GM19468 (cell line): ENCODE data around the gene METTL1.

ENCODE experiments used
- ATAC-seq: cut with Tn5 transposase; IDR thresholded peaks from one replicate; pipeline ENCODE4 v1.9.1; 2021; ENCODE audit warnings: mild to moderate bottlenecking, moderate library complexity, moderate number of reproducible peaks; ENCODE audit not compliant: unreplicated experiment; ENCODE audit errors: extremely low read depth

METTL1 gene

DNA sequence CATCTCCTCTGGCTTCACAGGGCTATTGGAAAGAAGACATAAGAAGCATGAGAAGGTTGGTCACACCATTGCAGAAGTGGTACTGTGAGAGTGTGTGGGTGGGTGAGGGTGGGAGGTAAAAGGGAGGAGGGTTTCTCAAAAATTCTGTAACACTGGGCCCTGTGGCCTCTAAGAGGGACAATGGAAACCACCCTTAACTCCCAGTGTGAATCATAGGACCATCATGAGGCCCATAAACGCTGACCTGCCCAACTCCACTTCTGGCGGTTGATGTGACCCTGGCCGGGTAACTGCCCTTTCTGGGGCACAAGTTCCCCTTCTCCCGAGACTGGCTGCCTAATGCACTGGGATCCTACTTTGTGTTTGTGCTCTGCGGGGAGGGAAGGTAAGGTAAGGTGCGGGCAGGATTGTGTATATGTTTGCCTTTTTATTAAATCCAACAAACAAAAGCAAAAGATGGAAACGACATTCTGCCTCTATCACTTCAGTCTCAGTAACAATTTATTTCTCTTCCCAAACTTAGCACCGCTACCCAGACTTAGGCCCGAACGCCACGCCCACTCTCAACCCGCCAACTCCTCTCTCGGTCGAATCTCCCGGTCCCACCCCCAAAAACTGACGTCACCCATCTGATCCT, 551 bp downstream of the METTL1 start:
- ATAC-seq: peak; percentile 60

DNA sequence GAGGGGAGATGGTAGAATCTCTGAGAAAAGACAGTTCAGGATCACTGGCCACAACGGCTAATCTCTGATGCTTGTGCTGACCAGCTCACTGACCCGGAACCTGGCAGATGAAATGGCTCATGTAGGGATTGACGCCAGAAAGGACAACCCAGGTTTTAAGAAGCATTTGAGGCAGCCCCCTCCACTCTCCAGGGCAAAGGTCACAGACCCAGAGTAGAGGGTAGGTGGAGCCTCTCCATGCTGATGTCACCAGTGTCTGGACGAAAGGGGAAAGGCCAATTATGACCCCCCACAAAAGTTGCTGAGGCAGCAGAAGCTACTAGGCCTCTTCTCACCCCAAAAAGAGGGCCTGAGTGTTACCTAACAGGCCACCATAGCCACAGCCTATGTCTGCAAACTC, 1.2 kb downstream of the METTL1 start:
- ATAC-seq: no peak

DNA sequence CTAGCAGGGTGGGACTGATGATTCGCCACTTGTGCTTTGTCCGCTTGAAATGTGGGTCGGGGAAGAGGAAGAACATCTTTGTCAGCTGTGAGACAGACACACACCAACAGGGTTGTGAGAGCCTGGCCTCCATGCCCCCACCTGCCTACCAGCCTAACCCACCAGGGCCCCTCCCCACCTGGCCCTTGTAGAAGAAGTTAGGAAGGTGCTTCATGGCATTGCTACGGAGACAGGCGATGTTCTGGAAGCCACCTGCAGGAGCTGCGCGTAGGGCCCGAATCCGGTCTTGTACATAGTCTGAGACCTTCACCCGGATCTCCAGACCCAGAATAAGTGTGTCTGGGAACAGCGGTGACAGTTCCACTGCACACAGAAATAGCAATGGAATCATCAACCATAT, 2.3 kb downstream of the METTL1 start:
- ATAC-seq: no peak

DNA sequence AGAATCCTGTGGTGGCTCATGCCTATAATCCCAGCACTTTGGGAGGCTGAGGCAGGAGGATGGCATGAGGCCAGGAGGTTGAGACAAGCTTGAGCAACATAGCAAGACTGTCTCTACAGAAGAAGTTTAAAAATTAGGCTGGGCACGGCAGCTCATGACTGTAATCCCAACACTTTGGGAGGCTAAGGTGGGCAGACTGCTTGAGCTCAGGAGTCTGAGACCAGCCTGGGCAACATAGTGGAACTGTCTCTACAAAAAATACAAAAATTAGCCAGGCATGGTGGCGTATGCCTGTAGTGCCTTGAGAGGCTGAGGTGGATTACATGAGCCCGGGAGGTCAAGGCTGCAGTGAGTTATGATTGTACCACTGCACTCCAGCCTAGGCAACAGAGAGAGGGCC, 4.0 kb downstream of the METTL1 start:
- no peak for ATAC-seq

DNA sequence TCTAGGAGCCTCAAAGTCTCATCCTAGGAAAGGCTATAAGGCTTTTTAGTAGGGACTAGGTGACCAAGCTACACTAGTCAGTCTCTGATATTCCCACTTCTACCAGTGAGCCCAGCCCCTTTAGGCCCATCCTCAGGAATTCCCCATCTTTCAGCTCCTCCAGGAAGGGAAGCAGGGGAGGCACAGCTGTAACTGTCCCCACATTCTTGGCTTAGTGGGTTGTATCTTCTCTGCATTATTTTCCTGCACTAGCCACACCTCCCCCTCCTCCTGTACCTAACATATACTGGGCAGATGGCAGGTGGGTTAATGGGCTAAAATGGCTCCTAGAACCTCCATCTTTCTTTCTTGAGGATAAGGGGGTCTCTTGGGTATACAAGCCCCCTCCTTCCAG, 4.6 kb downstream of the METTL1 start:
- no peak for ATAC-seq

DNA sequence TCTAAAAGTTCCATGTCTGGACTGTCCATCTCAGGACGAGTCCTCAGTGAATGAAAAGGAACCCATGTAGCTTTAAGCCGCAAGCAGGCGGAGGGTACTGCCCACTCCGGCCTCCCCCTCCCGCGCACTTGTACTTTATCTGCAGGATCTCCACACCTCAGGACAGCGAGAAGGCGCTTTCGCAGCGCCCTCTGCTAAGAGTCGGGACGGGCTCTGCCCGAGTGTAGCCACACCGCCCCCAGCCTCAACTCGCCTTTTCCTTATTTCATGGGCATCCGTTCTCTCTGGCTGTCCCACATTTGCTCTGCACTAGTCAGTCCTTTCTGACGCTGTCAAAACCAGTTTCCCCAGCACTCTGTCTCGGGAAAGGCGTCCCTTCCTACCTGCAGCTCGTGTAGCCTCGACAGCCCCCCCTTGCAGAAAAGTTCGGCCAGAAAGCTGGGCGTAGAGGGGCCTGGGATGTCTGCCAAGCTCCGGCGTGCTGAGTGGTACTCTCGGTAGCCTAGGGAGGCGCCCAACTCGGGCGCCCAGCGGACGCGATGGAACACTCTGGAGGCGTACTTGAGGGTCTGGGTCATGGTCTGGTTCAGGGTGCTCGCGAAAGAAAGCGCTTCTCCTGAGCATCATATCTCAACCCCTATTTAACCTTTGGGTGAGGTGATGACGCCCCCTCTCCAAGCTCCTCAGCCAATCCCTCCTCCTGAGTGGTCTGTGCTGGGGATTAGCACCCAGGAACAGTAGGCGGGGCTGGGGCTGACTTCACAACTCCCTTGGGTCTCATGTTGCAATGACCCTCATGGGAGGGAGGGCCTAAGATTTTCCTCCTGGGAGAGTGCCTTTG, 5.2 kb downstream of the METTL1 start, which contains the start of gene CYP27B1:
Gene CYP27B1, minus strand, starts transcription at position 615 of the 841 bp plus-strand sequence. Its CDS starts 37 bp downstream, at position 578.
- no peak for ATAC-seq

DNA sequence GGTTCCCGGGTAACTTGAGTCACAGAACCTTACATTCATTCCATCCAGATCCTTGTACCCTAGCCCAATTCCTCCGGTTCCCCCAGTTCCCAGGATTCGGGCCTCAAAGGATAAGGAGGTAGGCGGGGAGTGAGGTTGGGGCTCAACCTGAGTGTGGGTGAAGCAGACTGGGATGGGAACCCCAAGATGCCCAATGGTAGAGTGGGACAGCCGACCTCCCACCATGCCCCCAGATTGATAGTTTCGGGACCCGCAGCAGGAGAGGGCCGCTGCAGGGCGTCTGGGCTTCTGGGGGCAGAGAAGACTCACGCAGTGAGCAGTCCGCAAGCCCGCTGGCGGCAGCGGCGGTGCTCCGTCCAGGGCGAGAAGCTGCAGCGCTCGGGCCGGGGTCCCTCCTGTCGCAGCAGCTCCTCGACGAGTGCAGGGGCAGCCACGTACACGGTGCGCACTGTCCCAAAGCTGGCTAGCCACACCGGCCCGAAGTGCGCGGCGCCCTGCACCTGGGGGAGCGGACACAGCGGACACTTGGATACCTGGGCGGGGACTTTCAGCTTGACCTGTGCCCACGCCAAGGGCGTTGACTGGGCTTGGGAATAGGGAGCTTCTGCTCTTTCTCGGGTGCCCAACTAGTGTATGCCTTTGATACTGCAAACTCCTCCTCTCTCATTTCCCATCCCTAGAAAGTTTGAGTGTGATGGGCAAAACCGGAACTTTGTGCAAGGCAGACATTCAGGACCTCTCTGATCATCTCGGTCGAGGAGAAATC, 6.0 kb downstream of the METTL1 start:
- ATAC-seq: no peak

DNA sequence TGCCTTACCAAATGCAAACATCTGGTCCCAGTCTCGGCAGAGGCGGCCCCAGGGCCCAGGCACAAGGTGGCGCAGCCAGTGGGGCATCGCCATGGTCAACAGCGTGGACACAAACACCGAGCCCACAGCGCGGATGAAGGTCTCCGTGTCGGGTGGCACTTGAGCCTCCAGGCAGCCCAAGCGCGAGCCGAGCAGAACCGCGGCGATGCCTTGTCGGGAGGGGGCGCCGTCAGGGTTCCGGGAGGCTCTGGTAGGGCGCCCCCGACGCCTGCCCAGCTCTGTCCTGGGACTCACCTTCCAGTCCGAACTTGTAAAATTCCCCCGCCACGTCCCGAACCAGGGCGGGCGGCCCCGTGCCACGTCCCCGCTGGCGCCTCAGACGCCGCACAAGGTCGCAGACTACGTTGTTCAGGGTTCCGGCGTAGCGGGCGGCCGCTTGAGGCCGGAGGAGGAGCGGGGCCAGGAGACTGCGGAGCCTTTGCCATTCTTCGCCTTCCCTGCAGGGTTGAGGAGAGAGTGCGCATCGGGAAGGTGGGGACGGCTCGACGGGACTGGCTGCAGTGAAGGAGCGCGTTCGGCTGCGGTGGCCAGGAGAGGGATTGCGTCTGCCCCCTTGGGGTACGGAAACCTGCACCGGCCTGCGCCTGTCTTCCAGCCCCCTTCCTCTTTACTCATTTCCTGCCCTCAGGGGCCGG, 6.8 kb downstream of the METTL1 start:
- peak; percentile 63 for ATAC-seq

DNA sequence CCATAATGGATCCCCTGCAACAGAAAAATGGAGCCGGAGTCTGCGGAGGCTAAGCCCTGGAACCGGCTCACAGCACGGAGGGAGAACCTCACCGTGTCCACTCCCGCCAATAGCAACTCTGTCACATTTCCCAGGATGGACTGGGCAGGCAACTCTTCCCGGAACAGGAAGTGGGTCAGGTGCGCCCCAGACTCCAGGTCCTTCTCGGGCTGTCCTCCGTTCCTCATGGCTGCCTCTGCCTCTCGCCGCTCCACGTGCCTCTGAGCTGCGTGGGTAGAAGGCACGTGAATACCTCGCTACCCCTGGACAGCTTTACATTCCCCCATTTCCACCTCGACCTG, 7.3 kb downstream of the METTL1 start:
- no peak for ATAC-seq

DNA sequence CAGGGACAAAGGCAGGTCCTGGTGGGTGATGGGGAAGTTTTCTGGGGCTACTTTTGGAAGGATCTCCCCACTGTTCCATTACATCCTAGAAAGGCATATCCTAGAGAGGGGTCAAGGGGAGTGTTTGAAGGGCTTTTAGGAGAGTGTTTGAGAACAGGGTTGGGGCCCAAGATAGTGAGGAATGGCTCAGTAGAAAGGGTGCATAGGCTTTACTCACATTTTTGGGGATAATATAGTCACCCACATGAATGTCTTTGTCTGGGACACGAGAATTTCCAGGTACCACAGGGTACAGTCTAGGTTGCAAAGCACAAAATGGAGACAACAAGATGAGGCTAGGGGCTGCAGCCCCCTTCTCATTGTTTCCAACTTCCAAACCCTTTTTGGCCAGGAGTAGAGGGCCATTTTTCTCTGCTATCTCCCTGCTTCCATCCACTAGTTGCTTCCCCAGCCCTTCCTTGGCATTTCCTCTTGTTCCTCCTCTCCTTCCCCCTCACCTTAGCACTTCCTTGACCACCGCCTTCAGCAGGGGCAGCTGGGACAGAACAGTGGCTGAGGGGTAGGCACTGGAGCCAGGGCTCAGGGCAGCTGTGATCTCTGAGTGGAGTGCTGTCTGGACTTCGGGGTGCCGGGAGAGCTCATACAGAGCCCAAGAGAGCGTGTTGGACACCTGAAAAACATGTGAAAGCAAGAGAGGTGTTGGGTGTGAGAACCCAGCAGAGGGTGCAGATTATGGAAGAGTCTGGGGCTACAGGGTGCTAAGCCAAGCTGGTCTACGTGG, 7.8 kb downstream of the METTL1 start:
- ATAC-seq: no peak

DNA sequence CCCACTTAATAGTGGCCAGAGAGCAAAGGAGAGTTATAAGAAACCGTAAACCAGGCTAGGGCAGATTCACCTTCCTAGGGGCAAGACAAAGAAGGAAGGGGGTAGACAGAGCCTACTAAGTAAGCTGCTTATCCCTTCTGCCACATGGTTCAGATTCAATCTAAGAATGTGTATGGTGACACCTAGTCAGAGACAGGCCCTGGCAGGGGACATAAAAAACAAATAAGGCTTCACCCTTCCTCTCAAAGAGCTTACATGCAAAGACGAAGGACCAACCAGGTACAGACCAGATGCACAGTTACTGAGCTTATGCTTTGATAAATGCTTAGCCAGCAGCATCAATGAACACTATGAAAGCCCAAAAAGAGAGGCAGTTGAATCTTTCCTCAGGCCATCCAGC, 9.4 kb downstream of the METTL1 start:
- ATAC-seq: no peak

DNA sequence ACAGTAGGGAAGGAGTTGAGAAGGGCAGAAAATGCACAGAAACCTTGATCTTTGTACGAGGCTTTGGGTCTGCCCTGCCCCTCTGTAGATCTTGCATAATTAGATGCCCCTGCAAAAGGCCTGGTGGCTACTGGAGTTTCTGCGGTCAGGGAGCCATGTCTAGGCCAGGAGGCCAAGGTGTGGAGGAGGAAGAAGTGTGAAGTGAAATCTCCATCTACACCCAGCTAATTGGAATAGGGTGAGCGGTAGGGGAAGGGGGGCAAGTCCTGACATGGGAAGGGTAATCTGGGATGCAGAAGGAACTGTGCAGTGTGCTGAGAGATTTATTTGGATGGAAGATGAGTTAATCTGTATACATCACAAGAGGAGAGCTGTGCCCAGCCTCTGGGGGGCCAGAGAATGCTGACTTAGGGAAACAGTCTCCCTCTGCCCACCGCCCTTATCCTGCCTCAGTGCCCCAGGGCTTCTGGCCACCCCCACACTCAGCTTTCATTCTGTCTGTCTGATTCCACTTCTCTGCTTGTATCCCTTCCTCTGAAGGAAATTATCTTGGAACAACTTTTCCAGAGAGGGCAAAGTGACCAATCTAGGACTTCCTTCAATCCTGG, 10.4 kb downstream of the METTL1 start:
- ATAC-seq: no peak

DNA sequence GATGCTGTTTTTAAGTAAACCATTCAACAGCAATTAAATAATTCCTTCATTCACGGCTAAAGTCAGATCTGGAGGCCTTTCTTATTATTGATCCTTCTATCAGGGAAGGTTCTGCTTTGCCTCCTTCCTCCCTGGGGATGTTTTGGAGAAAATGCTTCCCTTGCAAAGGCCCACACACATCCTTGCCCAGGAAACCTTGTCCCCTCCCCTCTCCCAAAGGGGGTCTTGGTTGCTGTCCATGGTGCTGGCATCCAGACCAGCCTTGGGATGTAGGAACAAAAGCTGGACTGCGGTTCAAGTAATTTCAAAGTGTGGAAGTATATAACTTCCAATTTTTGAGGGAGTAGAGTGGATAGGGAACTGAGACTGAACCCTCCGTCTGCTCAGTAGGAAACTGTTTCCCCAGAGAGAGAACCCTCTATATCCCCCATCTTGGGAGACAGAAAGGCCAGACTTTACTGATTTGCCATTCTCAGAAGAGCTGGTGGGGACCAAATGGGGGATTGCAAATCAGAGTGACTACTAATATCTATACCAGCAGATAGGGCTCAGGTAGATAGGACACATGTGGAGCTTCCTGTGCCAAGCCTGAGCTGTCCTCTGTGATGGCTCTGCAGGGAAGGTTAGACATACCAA, 11.4 kb downstream of the METTL1 start:
- no peak for ATAC-seq

DNA sequence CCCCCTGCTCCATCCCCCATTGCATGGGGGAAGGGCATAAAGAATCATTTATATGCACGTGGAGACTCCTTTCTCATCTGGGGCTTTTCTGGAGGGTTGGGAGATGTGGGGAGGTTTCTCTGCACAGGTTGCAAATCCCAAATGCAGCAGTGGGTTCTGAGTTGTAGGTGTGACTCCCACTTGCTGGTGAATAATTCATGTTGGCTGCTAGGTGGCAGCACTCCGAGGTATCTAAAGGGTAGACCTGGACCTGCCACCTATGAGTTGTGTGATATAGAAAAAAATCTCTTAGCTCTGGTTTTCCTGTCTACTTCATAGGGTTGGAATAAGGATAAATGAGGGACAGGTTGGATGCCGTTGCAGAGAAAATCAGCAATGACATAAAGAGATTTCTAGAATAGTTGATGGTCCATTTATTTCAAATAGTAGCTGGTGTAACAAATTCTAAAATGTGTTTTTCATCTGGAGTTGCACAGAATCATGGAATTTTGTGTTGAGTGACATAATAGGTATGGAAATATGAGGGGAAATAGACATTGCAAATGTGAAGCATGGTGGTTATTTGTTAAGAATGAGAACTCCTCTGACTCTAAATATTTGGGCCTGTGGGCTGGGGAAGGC, 12.4 kb downstream of the METTL1 start:
- ATAC-seq: no peak

DNA sequence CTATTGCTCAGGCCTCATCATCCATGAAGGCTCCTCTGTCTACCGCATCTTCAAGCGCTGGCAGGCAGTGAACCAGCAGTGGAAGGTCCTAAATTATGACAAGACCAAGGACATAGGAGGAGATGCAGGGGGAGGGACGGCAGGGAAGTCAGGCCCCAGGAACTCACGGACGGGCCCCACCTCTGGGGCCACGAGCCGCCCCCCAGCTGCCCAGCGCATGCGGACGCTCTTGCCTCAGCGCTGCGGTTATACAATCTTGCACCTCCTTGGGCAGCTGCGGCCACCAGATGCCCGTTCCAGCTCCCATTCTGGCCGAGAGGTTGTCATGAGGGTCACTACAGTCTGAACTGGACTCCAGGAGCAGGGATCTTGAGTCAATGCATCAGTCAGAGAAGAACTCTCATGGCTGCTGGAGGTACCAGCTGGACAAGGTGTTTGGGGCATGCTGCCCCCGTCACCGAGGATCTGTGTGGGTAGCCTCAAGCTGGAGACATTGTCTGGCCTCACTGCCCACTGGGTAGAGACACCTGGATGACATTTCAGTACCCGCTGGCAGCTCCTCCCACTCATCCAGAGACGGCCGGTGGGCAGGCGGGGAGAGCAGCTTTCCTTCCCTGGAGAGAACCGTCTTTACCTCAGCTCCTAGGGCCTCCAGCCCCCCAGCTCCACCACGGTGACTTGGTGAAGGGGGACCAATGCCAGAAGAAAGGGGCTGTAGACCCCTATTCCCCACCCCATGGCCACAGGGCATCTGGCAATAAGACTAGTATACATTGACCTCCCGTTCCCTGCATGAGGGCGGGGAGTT, 13.1 kb downstream of the METTL1 start:
- ATAC-seq: no peak

DNA sequence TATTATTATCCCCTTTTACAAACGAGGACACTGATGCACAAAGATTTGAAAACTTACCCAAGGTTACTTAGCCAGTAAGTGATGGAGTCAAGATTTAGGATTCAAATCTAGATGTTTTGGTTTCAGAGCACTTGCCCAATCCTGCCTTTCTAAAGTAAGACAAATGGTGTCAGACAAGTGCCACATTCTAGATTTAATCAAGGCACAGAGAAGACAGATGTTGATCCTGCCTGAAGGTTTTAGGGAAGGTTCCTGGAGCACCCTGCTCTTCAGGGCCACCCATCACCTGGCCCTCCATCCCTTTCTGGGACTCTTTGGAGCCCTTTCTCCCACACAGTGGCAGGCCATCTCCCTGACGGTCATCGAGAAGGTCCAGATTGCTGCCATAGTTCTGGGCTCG, 14.1 kb downstream of the METTL1 start:
- no peak for ATAC-seq

DNA sequence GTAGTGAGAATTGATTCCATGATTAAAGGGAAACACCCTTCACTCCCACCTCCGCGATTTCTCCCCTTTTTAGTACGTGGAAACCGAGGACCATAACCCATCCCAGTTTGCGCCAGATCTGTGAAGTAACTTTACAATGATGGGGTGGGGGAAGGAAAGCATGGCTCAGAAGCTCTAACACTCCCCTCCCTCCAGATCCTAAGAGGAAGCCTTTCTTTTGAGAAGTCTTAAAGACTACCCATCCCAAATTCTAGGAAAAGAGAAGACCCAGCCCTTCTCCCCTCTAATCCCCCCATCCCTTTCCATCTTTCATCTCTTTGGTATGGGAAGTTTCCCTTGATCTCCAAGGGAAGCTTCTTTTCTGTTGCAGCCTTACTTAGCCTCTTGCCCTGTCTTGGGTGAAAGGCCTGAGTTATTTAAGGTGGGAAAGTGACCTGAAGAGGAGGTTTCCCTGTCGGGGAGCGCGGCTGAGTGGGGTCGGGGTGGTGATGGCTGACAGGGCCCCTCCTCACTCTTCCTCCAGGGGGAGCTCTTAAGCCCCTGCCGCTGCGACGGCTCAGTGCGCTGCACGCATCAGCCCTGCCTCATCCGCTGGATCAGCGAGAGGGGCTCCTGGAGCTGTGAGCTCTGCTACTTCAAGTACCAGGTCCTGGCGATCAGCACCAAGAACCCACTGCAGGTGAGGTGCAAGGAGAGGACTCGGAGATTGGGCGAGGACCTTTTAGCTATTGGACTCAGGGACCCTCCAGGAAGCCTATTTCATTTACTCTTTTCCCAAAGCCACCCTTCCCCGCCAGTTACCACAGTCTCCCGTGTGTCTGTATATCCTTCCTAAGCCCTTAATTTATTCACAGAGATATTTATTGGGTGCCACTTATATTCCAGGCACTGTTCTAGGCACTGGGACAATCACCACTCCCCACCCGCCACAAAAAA, 15.2 kb downstream of the METTL1 start:
- ATAC-seq: no peak
